SIG-M5 treated with dmso at 0.1 percent for 504 hours (cell line): ENCODE data around the gene TRABD2B.

Experiments used
- DNase-seq: peaks from one replicate; lab custom pipeline; 2025; ENCODE audit not compliant: unreplicated experiment; lab: John Stamatoyannopoulos, UW

TRABD2B gene

DNA sequence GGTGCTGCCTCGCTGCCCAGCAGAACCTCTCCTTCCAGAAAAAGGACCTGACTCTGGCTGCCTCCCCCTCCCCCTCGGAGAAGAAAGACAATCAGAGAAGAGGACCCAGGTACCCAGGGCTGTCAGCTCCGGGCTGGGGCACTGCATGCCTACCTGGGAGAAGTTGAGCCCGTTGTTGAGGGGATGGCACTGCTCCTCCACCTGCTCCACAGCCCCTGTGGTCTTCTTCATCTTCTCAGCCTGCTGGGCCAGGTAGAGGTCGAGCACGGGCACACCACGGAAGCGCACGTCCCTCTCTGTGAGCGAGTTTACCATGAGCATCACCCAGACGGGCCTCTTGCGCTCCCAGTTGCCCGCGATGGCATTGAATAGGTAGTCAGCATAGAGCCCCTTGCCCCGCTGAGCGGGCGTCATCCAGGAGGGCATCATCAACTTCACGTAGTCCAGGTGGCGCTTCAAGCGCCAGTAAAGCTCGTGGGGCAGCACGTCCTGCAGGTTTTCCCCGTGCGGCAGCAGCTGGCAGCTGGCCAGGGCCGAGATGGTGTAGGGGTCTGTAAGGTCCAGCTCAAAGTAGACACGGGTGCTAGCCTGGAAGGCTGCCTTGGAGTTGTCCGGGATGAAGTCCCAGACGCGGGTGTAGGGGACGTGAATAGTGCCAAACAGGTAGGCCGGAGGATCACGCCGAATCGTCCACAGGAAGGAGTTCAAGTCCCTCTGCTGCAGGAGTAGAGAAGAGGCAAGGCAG is 3.1 kb downstream of the TRABD2B start:
- DNase-seq: no peak

- DNase-seq: no peak
These were observed 3.8 kb downstream of the TRABD2B start for GRCh38 chr1:47993416-47993740.

DNA sequence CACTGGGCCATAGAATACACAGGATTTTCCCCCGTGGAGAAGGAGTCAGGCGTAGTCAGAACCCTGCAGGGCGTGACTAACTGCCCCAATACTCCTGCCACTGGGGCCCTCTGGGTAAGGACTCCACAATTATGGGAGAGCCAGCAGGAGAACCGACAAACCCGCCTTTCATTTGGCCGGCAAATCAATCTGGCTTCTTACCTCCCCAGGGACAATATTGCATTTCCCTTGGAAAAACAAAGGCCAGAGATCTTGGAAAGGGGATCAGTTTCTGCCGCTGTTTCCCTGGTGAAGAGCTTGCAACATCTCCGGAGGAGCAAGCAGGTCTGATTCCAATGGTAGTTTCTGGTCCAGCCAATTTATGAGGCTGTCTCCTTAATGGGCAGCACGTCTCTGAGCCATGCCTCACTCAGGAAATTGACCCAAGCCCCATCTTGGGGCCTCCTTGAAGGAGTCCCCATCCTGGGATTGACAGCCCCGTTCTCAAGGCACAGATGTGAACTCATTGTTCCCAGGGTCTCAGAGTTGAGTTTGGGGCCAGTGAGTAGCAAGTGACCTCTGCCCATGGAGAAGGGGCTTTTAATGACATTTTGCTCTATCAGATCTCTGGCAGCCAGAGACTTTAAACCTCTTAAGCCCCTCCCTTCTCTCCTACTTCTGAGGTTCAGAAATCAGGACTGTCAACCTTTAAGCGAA is 4.3 kb downstream of the TRABD2B start:
- no peak for DNase-seq

DNA sequence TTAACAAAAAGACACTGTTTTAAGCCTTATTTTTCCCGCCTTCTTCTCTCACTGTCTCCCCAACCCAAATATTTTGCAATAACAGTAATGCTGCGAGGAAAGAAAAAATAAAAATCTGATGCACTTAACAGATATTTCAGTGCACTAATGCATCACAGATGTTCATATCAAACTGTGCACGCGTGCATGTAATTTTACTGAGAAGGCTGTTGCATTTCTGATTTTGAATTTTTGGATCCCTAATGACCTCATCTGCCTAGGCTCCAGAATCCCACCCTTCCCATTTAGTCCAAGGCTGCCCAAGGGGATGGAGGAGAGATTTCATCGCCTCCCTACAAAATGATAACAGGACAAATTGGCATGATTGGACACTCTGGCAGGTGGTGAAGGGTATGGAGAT is 5.5 kb downstream of the TRABD2B start:
- DNase-seq: no peak

DNA sequence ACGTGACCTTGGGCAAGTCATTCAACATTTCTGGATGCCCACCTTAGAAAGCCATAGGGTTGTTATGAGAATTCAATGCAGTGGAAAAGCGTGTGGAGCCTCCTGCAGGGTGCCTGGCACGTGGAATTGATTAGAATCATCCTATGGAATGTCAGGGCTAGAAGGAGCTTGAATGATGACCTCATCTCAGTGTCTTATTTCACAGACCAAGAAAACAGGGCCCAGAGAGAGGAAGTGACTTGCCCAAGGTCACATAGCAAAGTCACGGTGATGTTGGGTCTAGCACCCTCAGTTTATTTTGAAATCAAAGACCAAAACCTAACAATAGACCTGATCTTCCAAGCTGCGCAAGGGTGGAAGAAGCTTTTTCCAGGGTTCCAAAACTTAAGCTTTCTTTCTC is 6.0 kb downstream of the TRABD2B start:
- no peak for DNase-seq

DNA sequence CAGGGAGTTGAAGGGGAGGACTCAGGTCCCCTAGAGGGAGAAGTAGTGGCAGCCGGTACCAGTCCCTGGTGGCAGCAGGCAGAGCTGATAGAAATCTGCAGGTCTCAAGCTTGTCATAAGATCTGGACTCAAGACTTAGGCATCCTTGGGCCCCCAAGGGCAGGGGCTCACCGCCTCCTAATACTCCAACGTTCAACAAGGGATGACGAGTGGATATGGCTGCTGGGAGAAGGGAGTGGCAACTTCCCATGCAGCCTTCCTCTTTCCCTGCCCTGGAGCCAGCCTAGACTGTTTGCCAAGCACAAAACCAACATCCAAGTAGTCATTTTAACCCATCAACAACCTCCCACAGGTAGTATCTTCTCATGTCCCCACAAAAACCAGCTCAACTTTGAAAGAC is 6.9 kb downstream of the TRABD2B start:
- no peak for DNase-seq

- no peak for DNase-seq
These were observed 9.6 kb downstream of the TRABD2B start for GRCh38 chr1:47987601-47988000.

DNA sequence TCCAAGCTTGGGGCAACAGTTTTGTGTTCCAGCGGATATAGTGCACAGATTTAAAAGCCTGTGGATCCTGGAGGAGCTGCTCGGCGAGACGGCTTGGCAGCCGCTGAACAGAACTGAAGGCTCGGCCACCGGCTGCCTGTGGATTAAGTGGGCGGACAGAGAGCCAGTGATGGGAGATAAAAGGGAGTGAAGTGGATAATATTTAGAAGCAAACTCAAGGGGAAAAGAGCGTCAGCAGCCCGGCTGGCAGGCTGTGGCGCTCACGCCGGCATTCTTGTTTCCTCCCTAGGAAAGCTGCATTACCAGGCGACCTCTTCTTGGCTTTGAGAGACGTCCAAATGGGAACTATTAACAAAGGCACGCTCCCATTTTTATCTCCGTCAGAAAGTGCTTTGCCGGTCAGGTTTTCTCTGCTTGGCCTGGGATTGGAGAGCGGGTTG is 10.4 kb downstream of the TRABD2B start:
- DNase-seq: no peak

- DNase-seq: no peak
These were observed 12.2 kb downstream of the TRABD2B start for GRCh38 chr1:47985018-47985417.

- no peak for DNase-seq
These were observed 12.9 kb downstream of the TRABD2B start for GRCh38 chr1:47984175-47984789.

GRCh38 chr1:47983691-47984090 is 13.5 kb downstream of the TRABD2B start:
- DNase-seq: no peak

GRCh38 chr1:47981667-47982350 is 15.4 kb downstream of the TRABD2B start:
- DNase-seq: no peak

DNA sequence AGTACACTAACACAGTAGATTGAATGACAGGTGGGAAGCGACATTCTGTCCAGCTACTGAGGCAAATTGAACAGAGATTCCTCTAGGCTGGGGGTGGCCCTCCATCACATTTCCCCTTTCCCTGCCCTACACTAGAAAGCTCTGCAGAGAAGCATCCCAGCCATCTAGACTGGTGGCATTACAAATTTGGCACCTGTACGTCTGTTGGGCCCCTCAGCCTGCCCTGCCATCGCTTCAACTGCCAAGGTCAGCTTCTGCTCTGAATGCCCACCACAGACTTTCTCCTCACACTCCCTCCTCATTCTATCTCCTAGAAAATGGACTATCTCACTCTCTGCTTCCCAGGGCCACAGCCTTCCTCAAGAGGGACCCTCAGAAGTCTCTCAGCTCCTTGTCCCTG is 16.7 kb downstream of the TRABD2B start:
- no peak for DNase-seq

DNA sequence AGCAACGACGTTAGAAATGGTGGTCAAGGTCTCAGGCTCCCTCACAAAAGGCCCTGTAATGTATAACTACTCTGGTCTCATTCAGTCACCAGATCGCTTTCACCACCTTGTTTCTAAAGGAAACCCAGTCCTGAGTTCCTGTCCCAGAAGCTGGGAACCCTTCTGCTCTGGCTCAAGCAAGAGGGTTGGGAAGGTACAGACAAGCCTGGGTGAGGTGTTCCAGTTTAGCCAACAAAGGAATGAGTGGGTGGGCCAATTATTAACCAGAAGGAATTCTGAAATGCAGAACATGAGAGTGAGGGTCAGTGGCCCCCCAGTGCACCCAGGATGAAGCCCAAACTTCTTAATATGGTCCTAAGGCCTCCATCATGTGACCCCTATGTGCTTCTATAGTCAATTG is 17.5 kb downstream of the TRABD2B start:
- no peak for DNase-seq

- no peak for DNase-seq
These were observed 18.7 kb downstream of the TRABD2B start for GRCh38 chr1:47978486-47978885.

- no peak for DNase-seq
These were observed 20.5 kb downstream of the TRABD2B start for GRCh38 chr1:47976728-47977127.

DNA sequence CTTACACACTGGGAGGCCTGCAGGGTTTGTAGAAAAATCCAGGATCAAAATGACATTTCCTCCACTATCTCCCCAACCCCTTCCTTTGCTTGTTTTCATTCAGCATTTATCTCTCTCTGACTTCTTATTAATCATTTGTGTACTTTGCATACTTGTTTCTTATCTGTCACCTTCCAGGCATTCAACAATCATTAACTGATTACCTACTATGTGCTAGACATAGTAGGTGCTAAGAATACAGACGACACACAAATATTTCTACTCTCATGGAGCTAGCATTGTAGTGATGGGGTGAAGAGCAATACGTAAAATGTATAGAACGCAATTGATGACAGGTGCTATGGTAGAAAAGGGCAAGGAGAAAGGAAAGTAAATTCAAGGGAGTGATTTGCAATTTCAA is 20.9 kb downstream of the TRABD2B start:
- DNase-seq: no peak

GRCh38 chr1:47975302-47975921 is 21.8 kb downstream of the TRABD2B start:
- no peak for DNase-seq

- no peak for DNase-seq
These were observed 24.2 kb downstream of the TRABD2B start for GRCh38 chr1:47972864-47973432.

- DNase-seq: no peak
These were observed 25.6 kb downstream of the TRABD2B start for GRCh38 chr1:47971385-47972160.
